HG03066 (cell line): Measurements from ENCODE around the gene ZFYVE21.
"Not testable (repeated sequence)": the region's sequence is repeated elsewhere in the genome, so short reads cannot be mapped to it uniquely, and the experiment has no call there.

Experiments
- ATAC-seq: cut with Tn5 transposase; IDR thresholded peaks from one replicate; pipeline ENCODE4 v1.9.1; 2021; ENCODE audit warnings: low read depth; ENCODE audit not compliant: unreplicated experiment

Gene ZFYVE21

DNA sequence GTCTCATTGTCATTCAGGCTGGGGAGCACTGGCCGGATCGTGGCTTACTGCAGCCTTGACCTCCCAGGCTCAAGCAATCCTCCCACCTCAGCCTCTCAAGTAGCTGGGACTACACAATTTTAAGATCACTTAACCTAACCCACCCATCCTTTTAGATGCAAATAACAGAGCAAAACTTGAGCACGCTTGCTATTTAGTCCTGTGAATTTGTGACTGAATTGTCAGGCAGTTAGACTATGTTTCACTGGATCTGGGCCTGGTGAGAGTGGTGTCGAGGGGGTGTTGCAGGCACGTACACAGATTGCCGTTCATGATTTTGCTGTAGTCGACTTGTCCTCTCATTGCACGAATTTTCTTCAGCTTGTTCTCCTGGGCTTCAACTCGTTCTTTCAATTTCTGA, 38.2 kb downstream of the ZFYVE21 start:
- no peak for ATAC-seq

GRCh38 chr14:103755060-103755459, 39.5 kb downstream of the ZFYVE21 start:
- ATAC-seq = no peak

- ATAC-seq = no peak
Observed at GRCh38 chr14:103758059-103758776, 42.6 kb downstream of the ZFYVE21 start.

DNA sequence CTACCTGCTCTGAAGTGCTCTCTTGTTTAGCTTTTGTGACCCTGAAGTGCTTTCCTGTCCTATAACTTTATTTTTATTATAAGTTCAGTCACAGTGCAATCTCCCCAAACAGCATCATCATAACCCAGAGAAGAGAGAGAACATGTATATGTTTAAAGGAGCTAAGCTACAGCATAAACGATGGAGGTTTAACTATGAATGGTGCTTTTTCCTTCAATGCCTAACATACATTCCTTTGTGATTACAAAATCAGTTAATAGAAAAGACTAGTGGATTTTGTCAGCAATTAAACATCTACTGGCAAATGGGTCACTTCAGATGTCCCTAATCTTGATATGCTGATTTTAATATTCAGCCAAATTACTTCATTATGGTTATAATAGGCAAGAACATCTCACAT, 46.4 kb downstream of the ZFYVE21 start:
- no peak for ATAC-seq

GRCh38 chr14:103762541-103762940, 46.9 kb downstream of the ZFYVE21 start:
- ATAC-seq = no peak

DNA sequence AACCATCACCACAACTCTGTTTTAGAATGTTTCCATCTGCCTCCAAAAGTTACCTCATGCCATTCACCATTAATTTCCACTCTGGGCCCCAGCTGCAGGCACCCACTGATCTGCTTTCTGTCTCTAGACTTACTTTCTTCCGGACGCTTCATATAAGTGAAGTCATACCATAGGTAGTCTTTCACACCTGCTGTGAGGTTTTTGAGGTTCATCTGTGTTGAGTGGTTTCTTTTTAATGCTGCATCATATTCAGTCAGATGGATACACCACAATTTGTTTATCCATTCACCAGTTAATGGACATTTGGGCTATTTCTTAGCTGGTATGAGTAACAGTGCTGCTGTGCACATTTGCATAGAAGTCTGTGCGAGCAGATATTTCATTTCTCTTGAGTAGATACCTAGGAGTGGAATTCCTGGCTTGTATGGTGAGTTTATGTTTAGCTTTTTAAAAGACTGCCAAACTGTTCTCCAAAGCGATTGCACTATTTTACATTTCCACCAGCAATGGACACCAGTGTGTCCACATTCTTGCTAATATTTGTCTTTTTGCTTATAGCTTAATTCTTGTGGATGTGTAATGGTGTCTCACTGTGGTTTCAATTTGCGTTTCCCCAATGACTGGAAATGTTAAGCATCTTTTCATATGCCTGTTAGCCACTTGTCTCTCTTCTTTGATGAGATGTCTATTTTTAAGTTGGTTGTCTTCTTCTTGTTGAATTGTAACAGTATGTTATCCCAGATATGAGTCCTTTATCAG, 48.3 kb downstream of the ZFYVE21 start:
- no peak for ATAC-seq

DNA sequence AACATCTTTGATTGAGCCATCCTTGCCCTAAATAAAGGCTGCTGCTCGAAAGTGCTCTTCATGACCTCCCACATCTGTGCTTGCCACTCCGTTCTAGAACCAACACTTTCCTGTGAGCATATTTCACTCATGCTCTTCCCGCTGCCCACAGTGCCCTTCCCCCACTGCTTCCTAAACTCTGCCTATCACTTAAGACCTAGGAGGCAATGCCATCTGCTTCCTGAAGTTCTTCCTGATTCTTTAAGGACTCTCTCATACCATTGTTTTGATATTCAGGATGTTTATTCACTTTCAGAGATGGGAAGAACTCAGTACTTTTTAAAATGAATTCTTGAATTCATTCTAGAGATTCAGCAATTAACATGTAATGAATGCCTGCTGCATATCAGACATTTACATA, 49.9 kb downstream of the ZFYVE21 start:
- ATAC-seq = no peak

DNA sequence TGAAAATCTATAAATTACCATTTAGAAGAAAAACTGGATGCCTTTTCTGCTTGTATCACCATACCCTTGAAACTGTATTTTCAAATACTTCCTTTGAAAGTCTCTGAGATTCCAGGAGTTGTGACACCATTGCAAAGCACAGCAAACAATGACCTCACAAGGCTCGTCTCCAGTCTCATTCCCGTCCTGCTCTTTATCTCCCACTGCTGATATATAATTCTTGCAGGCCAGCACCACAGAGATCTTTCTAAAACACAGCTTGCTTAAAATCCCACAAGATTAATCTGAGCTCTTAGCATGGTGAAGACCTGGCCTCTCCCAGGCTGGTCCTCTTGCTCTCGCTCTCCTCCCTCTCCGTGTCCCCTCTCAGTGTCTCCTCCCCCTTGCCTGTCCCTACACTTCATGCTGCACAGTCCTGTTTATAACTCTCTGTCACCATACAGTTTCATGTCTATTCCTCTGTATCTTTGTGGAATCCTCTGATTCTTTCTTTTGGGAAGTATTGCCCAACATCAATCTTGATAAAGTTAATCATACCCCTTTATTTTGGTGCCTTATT, 51.8 kb downstream of the ZFYVE21 start:
- ATAC-seq = no peak

DNA sequence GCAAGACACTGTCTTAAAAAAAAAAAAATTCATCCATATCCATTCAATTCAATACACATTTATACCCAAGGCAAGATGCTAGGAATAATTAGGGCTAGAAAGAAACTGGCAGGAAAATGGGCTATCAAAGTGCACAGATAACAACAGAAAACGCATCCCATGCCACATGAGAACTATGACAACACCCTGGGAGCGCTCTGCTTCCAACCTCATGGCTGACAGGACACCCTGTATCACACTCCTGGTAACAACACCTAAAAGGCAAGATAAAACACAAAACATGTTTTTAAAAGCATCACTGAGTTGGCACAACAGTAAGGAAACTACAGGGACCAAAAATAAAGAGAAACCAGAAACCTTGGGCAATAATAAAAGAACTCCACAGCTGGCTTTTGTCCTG, 54.9 kb downstream of the ZFYVE21 start:
- no peak for ATAC-seq

DNA sequence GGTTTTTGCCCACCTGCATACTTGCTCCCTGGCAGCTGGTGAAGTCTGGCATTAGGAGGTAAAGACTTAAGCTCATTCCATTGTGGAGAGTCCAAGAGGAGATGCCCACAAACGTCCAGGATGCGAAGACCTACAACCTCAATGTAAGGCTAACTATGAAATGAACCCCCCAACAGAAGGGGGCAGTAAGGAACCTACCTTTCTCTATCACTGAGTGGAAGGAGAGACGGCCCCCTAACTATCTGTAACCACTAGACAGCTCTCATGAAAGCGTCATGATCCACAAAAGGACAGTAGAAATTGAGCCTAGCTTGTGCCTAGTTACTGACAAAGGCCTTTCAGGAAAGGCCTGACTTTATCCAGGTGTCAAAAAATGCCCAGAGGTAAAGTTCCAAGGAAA, 55.3 kb downstream of the ZFYVE21 start:
- ATAC-seq = no peak

GRCh38 chr14:103772078-103772712, 56.6 kb downstream of the ZFYVE21 start:
- no peak for ATAC-seq

DNA sequence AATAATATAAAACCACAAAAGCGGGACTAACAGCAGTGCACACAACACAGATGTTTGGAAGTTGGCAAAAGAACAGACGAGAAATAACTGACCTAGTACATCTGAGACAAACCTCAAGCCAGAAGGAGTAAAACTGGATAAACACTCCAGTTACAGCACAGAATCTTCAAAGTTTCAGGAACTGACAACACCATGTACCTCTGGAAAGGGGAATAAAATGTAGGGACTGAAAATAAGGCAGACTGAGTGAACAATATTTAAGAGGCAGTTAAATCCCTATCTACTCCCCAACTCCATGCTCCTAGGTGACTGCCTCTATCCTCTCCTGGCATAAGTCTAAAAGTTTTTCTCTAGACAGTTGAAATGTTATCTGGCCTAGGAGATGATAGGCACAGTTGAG, 57.9 kb downstream of the ZFYVE21 start:
- no peak for ATAC-seq

GRCh38 chr14:103775506-103775905, 59.9 kb downstream of the ZFYVE21 start:
- no peak for ATAC-seq

DNA sequence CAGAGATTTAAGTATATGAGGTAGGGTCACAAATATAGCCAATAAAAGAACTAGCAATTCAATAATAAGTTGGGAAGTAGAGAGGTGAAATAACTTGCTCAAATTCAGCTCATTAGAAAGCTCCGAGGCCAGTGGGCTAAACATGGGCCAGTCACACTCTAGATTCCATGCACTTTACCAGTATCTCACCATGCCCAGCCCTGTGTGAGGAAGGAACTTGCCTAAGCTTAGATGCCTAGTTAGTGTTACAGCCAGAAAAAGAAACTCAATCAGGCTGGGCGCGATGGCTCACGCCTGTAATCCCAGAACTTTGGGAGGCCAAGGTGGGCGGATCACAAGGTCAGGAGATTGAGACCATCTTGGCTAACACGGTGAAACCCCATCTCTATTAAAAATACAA, 60.7 kb downstream of the ZFYVE21 start:
- ATAC-seq = not testable (repeated sequence)

GRCh38 chr14:103782376-103782775, 66.8 kb downstream of the ZFYVE21 start:
- no peak for ATAC-seq
